Coronary artery (tissue), 2 donors: ENCODE results near the gene TBX5.

Source experiments
- DNase-seq: peaks from one replicate; pipeline ENCODE4 v3.0.0-alpha.2; 2017; ENCODE audit warnings: low spot score
- H3K27ac ChIP-seq, 2 donors: fragments of 200-600 bp; sonication (generic); one replicate each; pipeline ENCODE4 v1.5.1; 2016 to 2019
- H3K4me3 ChIP-seq: fragments of 200-600 bp; sonication (generic); 2 replicates; pipeline ENCODE4 v1.5.1; 2016; ENCODE audit warnings: mild to moderate bottlenecking, moderate library complexity
- TF ChIP-seq, protein P1 (sequence below): fragments of 200-600 bp; sonication (generic); IDR thresholded peaks from one replicate; pipeline ENCODE4 v1.5.1; 2019; ENCODE audit warnings: antibody characterized with exemption

The TBX5 gene

GRCh38 chr12:114395233-114395632 lies 10.7 kb downstream of the TBX5 start:
- DNase-seq, result no peak
- Histone ChIP-seq H3K27ac (peak overlapping the region in 1 of 2 donors; percentile 15), H3K4me3 (no peak overlapping the region)
- TF ChIP-seq, protein P1, sequence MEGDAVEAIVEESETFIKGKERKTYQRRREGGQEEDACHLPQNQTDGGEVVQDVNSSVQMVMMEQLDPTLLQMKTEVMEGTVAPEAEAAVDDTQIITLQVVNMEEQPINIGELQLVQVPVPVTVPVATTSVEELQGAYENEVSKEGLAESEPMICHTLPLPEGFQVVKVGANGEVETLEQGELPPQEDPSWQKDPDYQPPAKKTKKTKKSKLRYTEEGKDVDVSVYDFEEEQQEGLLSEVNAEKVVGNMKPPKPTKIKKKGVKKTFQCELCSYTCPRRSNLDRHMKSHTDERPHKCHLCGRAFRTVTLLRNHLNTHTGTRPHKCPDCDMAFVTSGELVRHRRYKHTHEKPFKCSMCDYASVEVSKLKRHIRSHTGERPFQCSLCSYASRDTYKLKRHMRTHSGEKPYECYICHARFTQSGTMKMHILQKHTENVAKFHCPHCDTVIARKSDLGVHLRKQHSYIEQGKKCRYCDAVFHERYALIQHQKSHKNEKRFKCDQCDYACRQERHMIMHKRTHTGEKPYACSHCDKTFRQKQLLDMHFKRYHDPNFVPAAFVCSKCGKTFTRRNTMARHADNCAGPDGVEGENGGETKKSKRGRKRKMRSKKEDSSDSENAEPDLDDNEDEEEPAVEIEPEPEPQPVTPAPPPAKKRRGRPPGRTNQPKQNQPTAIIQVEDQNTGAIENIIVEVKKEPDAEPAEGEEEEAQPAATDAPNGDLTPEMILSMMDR, result no peak

DNA sequence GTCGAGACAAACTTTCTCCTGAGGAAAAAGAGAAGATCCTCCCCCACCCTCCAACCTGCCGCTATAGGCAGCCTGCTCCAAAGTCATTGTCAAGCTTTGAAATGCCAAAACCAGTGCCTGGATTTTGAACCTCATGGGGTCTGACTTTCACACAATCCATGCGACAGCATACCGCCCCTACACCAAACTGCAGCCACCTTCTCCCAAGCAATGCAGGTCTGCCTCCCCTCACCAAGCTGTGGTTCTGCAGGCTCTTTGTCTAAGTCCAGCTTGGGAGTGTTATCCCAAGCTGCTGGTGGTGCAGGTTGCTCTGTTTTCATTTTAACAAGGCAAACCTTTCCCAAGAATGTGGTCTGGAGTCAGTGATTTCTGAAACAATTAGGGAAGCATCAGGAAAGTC lies 12.4 kb downstream of the TBX5 start:
- no peak overlapping the region for H3K27ac ChIP-seq
- DNase-seq, result no peak
- TF ChIP-seq, protein P1, result no peak
- H3K4me3 ChIP-seq, result no peak overlapping the region

- H3K27ac ChIP-seq, result peak overlapping the region in 1 of 2 donors; percentile 55
- no peak overlapping the region for H3K4me3 ChIP-seq
- DNase-seq, result no peak
- TF ChIP-seq, protein P1, result no peak
Observed at GRCh38 chr12:114392909-114393308, 13.0 kb downstream of the TBX5 start.

DNA sequence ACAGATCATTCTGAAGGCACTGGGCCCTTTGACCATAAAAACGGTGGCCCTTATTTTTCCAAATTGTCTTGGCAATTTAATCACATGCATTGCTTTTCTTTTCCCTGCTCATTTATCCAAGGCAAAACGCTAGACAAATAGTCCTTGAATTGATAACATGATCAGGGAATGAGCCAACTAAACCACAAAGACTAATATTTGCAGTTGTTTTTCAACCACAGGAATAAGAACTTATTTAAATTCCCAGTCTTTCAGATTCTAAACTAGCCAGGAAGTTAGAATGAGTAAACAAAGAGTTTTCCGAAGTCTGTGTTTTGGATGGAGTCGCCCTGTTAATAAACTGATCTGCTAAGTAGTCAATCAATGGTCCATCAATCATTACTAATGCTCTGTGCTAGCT lies 14.9 kb downstream of the TBX5 start:
- H3K27ac ChIP-seq, result peak overlapping the region in 1 of 2 donors; percentile 1
- DNase-seq, result no peak
- TF ChIP-seq, protein P1, result no peak
- no peak overlapping the region for H3K4me3 ChIP-seq

- TF ChIP-seq, protein P1, result no peak
- H3K4me3 ChIP-seq, result no peak overlapping the region
- DNase-seq, result no peak
- no peak overlapping the region for H3K27ac ChIP-seq
Observed at GRCh38 chr12:114384739-114385138, 21.2 kb downstream of the TBX5 start.

GRCh38 chr12:114381177-114381576 lies 24.8 kb downstream of the TBX5 start:
- no peak overlapping the region for H3K27ac ChIP-seq
- TF ChIP-seq, protein P1, result no peak
- no peak overlapping the region for H3K4me3 ChIP-seq
- no peak for DNase-seq

GRCh38 chr12:114371733-114372132 lies 34.2 kb downstream of the TBX5 start:
- no peak overlapping the region for H3K27ac ChIP-seq
- no peak for DNase-seq
- TF ChIP-seq, protein P1, result no peak
- no peak overlapping the region for H3K4me3 ChIP-seq
